Measurements from ENCODE around the gene ZNF543. TPM values are rescaled to one million over a fixed set of nuclear protein-coding genes. Genes with fewer than 3 reads are reported as not detected.

The ZNF543 gene
- polyA plus RNA-seq, 1 donor from 2014 or later, result 9.3 TPM

DNA sequence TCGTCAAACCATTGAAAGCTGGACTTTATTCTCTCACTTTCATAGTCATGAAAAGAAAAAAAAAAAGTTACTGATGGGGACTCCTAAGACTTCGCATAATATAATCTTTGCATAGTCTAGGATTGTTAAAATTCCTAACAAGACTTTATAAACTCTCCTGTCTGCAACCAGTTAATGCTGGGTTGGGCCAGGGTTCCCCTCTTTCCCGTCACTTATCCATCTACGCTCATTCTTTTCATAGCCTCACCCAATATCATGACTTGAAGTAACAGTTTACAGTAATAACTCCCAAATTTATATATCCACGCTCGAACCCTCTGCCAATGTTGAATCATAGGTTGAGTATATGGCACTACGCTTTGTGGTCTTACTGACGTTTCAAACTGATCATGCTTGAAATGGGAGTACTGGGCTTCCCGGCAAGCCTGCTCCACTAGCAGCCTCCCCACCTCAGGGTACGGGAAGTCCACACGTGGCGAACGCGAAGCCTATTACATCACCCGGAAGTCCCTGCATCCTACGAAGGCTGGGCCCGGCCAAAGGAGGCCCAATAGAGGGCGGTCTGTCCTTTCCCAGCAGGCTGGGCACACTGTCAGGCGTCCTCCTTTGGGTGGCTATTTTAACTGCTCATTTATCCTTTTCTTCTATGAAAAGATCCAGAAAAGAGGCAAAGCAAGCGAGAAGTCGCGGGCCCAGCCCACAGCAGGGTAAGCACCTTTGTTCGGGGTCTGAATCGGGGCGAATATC is 40.7 kb upstream of the ZNF543 start:
- H4K20me1 ChIP-seq (ENCODE audit: insufficient read depth), result no peaks in the 10 kb centered on the region
- H3K79me2 ChIP-seq (replicated peaks; ENCODE audit: insufficient read depth, low read length), result peaks cover 39% of the 10 kb centered on the region
- H3K9ac ChIP-seq (ENCODE audit: low read length), result peak overlapping the region; percentile 94
- peak overlapping the region; percentile 96 for H3K4me3 ChIP-seq (ENCODE audit: low read length)
- no peaks in the 10 kb centered on the region for H3K9me2 ChIP-seq (ENCODE audit: insufficient read depth, low read length)
- H3F3A ChIP-seq (ENCODE audit: insufficient read depth, low read length, poor library complexity, severe bottlenecking), result no peaks in the 10 kb centered on the region
- no peaks in the 10 kb centered on the region for H3K27me3 ChIP-seq (ENCODE audit: insufficient read depth, low read depth, low read length)
- H3K36me3 ChIP-seq (ENCODE audit: insufficient read depth, low read length), result no peaks in the 10 kb centered on the region
- no peaks in the 10 kb centered on the region for H3K9me3 ChIP-seq (ENCODE audit: low read length)
- peak overlapping the region; percentile 98 for H3K27ac ChIP-seq (ENCODE audit: low read length)
- peak; percentile 87 for TF ChIP-seq TAF1 (IDR thresholded peaks at IDR 0.05; ENCODE audit: low read depth)
- TF ChIP-seq POLR2AphosphoS5 (IDR thresholded peaks at IDR 0.05), result peak; percentile 68
- peak; percentile 87 for TF ChIP-seq MXI1 (conservative IDR thresholded peaks at IDR 0.05; ENCODE audit: poor library complexity, severe bottlenecking)
- peak; percentile 30 for TF ChIP-seq RAD21 (conservative IDR thresholded peaks at IDR 0.05)
- TF ChIP-seq EZH2 (IDR thresholded peaks at IDR 0.05; ENCODE audit: borderline replicate concordance, insufficient read depth, low read length, poor library complexity, severe bottlenecking), result no peak
- no peak for TF ChIP-seq EP300 (conservative IDR thresholded peaks at IDR 0.05; ENCODE audit: poor library complexity, severe bottlenecking)
- peak; percentile 44 for TF ChIP-seq SMC3 (conservative IDR thresholded peaks at IDR 0.05; ENCODE audit: poor library complexity)
- peak; percentile 49 for TF ChIP-seq CTCF (IDR thresholded peaks at IDR 0.05; ENCODE audit: poor library complexity, severe bottlenecking)
- H3K4me2 ChIP-seq (ENCODE audit: low read length), result peak overlapping the region; percentile 92
- H2AFZ ChIP-seq (ENCODE audit: low read depth, low read length), result peak overlapping the region; percentile 83

GRCh38 chr19:57280165-57280961 is 39.9 kb upstream of the ZNF543 start, which contains the start of gene ZNF460:
ZNF460 (plus strand) TSS chr19:57280485; CDS start chr19:57280807, 322 bp downstream.
- Histone ChIP-seq H3K9ac (ENCODE audit: low read length) (peak within 1 kb of the TSS; percentile 94), H3K4me2 (ENCODE audit: low read length) (peak within 1 kb of the TSS; percentile 92), H3K27ac (ENCODE audit: low read length) (peak within 1 kb of the TSS; percentile 98), H3K79me2 (replicated peaks; ENCODE audit: insufficient read depth, low read length) (peaks cover 46% of the 10 kb centered on the region), H3F3A (ENCODE audit: insufficient read depth, low read length, poor library complexity, severe bottlenecking) (no peaks in the 10 kb centered on the region), H3K9me2 (ENCODE audit: insufficient read depth, low read length) (no peaks in the 10 kb centered on the region), H4K20me1 (ENCODE audit: insufficient read depth) (no peaks in the 10 kb centered on the region), H3K9me3 (ENCODE audit: low read length) (no peaks in the 10 kb centered on the region), H3K27me3 (ENCODE audit: insufficient read depth, low read depth, low read length) (no peaks in the 10 kb centered on the region), H3K4me3 (ENCODE audit: low read length) (peak within 1 kb of the TSS; percentile 96), H3K36me3 (ENCODE audit: insufficient read depth, low read length) (no peaks in the 10 kb centered on the region), H2AFZ (ENCODE audit: low read depth, low read length) (peak within 1 kb of the TSS; percentile 83)
- TF ChIP-seq POLR2AphosphoS5 (IDR thresholded peaks at IDR 0.05), result peak; percentile 80
- TF ChIP-seq, protein P1, sequence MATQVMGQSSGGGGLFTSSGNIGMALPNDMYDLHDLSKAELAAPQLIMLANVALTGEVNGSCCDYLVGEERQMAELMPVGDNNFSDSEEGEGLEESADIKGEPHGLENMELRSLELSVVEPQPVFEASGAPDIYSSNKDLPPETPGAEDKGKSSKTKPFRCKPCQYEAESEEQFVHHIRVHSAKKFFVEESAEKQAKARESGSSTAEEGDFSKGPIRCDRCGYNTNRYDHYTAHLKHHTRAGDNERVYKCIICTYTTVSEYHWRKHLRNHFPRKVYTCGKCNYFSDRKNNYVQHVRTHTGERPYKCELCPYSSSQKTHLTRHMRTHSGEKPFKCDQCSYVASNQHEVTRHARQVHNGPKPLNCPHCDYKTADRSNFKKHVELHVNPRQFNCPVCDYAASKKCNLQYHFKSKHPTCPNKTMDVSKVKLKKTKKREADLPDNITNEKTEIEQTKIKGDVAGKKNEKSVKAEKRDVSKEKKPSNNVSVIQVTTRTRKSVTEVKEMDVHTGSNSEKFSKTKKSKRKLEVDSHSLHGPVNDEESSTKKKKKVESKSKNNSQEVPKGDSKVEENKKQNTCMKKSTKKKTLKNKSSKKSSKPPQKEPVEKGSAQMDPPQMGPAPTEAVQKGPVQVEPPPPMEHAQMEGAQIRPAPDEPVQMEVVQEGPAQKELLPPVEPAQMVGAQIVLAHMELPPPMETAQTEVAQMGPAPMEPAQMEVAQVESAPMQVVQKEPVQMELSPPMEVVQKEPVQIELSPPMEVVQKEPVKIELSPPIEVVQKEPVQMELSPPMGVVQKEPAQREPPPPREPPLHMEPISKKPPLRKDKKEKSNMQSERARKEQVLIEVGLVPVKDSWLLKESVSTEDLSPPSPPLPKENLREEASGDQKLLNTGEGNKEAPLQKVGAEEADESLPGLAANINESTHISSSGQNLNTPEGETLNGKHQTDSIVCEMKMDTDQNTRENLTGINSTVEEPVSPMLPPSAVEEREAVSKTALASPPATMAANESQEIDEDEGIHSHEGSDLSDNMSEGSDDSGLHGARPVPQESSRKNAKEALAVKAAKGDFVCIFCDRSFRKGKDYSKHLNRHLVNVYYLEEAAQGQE (IDR thresholded peaks at IDR 0.05; ENCODE audit: borderline replicate concordance), result peak; percentile 89
- TF ChIP-seq CTCF (IDR thresholded peaks at IDR 0.05; ENCODE audit: poor library complexity, severe bottlenecking), result no peak
- peak; percentile 14 for TF ChIP-seq EP300 (conservative IDR thresholded peaks at IDR 0.05; ENCODE audit: poor library complexity, severe bottlenecking)
- TF ChIP-seq MXI1 (conservative IDR thresholded peaks at IDR 0.05; ENCODE audit: poor library complexity, severe bottlenecking), result peak; percentile 63
- TF ChIP-seq TAF1 (IDR thresholded peaks at IDR 0.05; ENCODE audit: low read depth), result peak; percentile 49

Measured in neural cell (in vitro differentiated cells).